Prostate gland (tissue), 2 donors: ENCODE results near the gene IP6K2. TPM values are rescaled to one million over a fixed set of nuclear protein-coding genes. Genes with fewer than 3 reads are reported as not detected.
A peak's percentile ranks its signal among the peaks of the same experiment; 100 is the strongest.

Experiments used
- DNase-seq: peaks from one replicate; pipeline ENCODE4 v3.0.0-alpha.2; 2019; ENCODE audit warnings: low spot score
- H3K27ac ChIP-seq, 2 donors: fragments of 200-600 bp; sonication (generic); 2 replicates each; pipeline ENCODE4 v1.5.1; 2017 to 2019
- H3K27me3 ChIP-seq: fragments of 200-600 bp; sonication (generic); replicated peaks from 2 replicates; pipeline ENCODE4 v1.5.1; 2019; ENCODE audit not compliant: insufficient read depth
- H3K36me3 ChIP-seq, 2 donors: fragments of 200-600 bp; sonication (generic); 1 replicate in 1 of 2; 2 replicates in 1 of 2; pipeline versions ENCODE4 v1.5.1 to v1.8.1; 2017 to 2019
- H3K4me1 ChIP-seq: fragments of 200-600 bp; sonication (generic); replicated peaks from 2 replicates; pipeline ENCODE4 v1.5.1; 2019
- H3K4me3 ChIP-seq, 2 donors: fragments of 200-600 bp; sonication (generic); 2 replicates each; pipeline ENCODE4 v1.5.1; 2017 to 2019
- H3K9me3 ChIP-seq: fragments of 200-600 bp; sonication (generic); 2 replicates; pipeline ENCODE4 v1.5.1; 2017
- CTCF ChIP-seq, 4 experiments: fragments of 200-600 bp in 2 of 4; fragments of 450-650 bp in 2 of 4; sonication (generic) in 2 of 4; IDR thresholded peaks; 1 replicate in 3 of 4; 2 replicates in 1 of 4; pipeline ENCODE4 v1.5.1; 2016 to 2019; ENCODE audit warnings: antibody characterized with exemption in 4 of 4, mild to moderate bottlenecking in 2 of 4, moderate library complexity in 2 of 4
- POLR2A ChIP-seq: fragments of 450-650 bp; IDR thresholded peaks from one replicate; pipeline ENCODE4 v1.6.1; 2016; ENCODE audit warnings: antibody characterized with exemption, mild to moderate bottlenecking
- POLR2AphosphoS5 ChIP-seq: sonication (generic); formaldehyde crosslinking; IDR thresholded peaks from one replicate; pipeline ENCODE4 v1.6.1; 2017; ENCODE audit warnings: antibody characterized with exemption
- WGBS: methylation state at CpG from one replicate; pipeline ENCODE4 v1.1.5; 2018; 5-methylcytosine and 5-hydroxymethylcytosine counted together
- intact Hi-C: fragments of 100-400 bp; cut with DNase I; formaldehyde crosslinking; loops from one replicate; pipeline ENCODE4 v1.14.2; 2022
- total RNA-seq, 2 donors: library from RNA; depleted of rRNA; stranded (reverse); fragments of >200 nt; gene quantifications; one replicate each; pipeline ENCODE4 v1.1.0, GENCODE V29; 2016

IP6K2 gene
- total RNA-seq, 2 donors from 2014 or later, result 112 to 165 TPM

- Histone ChIP-seq H3K27me3 (no peaks in the 10 kb centered on the region), H3K9me3 (no peaks in the 10 kb centered on the region), H3K27ac (peak within 1 kb of the TSS; percentile 60), H3K4me3 (peak within 1 kb of the TSS; percentile 29 to 36), H3K36me3 (no peaks in the 10 kb centered on the region), H3K4me1 (no peaks in the 10 kb centered on the region)
- DNase-seq, result peak; percentile 42
- intact Hi-C loops, result no loop called here
- TF ChIP-seq POLR2AphosphoS5, result peak; percentile 38
- no peak for TF ChIP-seq CTCF (IDR thresholded peaks at IDR 0.05)
- 2% methylated on average over 43 of the region's 52 CpGs for WGBS
Observed at GRCh38 chr3:48662753-48663488, 54.1 kb downstream of the IP6K2 start, which contains the start of gene CELSR3. TSS of gene CELSR3 (minus strand) at chr3:48662886. CDS start at chr3:48662634, 252 bp downstream.

- Histone ChIP-seq H3K4me1 (no peaks in the 10 kb centered on the region), H3K4me3 (peak overlapping the region in 1 of 2 donors; percentile 36), H3K36me3 (no peaks in the 10 kb centered on the region), H3K27ac (no peak overlapping the region), H3K27me3 (no peaks in the 10 kb centered on the region), H3K9me3 (no peaks in the 10 kb centered on the region)
- 2% methylated on average over 36 of the region's 46 CpGs for WGBS
- TF ChIP-seq POLR2A (no peak), POLR2AphosphoS5 (no peak), CTCF (IDR thresholded peaks at IDR 0.05) (no peak)
- no peak for DNase-seq
- intact Hi-C loops, result no loop called here
Observed at GRCh38 chr3:48662145-48662752, 54.8 kb downstream of the IP6K2 start.

- intact Hi-C loops, result no loop called here
- DNase-seq, result peak; percentile 48
Observed at GRCh38 chr3:48661501-48662144, 55.4 kb downstream of the IP6K2 start.

GRCh38 chr3:48660800-48661400 is 56.1 kb downstream of the IP6K2 start:
- H3K27ac ChIP-seq, result no peak overlapping the region
- no peak for DNase-seq
- H3K36me3 ChIP-seq, result no peaks in the 10 kb centered on the region
- H3K27me3 ChIP-seq, result no peaks in the 10 kb centered on the region
- H3K4me3 ChIP-seq, result peak overlapping the region in 1 of 2 donors; percentile 31
- 55% methylated on average over 60 of the region's 61 CpGs for WGBS
- H3K4me1 ChIP-seq, result no peaks in the 10 kb centered on the region
- H3K9me3 ChIP-seq, result no peaks in the 10 kb centered on the region
- no peak for TF ChIP-seq CTCF (IDR thresholded peaks at IDR 0.05)
- TF ChIP-seq POLR2A, result no peak
- no peak for TF ChIP-seq POLR2AphosphoS5
- intact Hi-C loops, result no loop called here

More at GRCh38 chr3:48661501-48662144, 55.4 kb downstream of the IP6K2 start:
- peak overlapping the region in 1 of 2 donors; percentile 31 for H3K4me3 ChIP-seq
- no peaks in the 10 kb centered on the region for H3K27me3 ChIP-seq
- H3K36me3 ChIP-seq, result no peaks in the 10 kb centered on the region
- TF ChIP-seq POLR2AphosphoS5 (peak; percentile 72), POLR2A (peak; percentile 8), CTCF (IDR thresholded peaks at IDR 0.05) (peak in 1 of 4 experiments; percentile 16)
- H3K27ac ChIP-seq, result no peak overlapping the region
- no peaks in the 10 kb centered on the region for H3K4me1 ChIP-seq
- 3% methylated on average over 53 of the region's 67 CpGs for WGBS
- H3K9me3 ChIP-seq, result no peaks in the 10 kb centered on the region
